Inferior parietal cortex (tissue), 1 donor: Measurements from ENCODE around the gene TRAPPC8.

Source experiments
- DNase-seq: peaks from one replicate; pipeline ENCODE4 v3.0.0-alpha.2; 2016; ENCODE audit errors: extremely low spot score

TRAPPC8 gene

GRCh38 chr18:31795747-31796146 lies 147.2 kb downstream of the TRAPPC8 start:
- DNase-seq, result no peak

- no peak for DNase-seq
Observed at GRCh38 chr18:31793531-31793930, 149.4 kb downstream of the TRAPPC8 start.

- no peak for DNase-seq
Observed at GRCh38 chr18:31792580-31792911, 150.4 kb downstream of the TRAPPC8 start.

- no peak for DNase-seq
Observed at GRCh38 chr18:31791817-31792579, 150.9 kb downstream of the TRAPPC8 start.

DNA sequence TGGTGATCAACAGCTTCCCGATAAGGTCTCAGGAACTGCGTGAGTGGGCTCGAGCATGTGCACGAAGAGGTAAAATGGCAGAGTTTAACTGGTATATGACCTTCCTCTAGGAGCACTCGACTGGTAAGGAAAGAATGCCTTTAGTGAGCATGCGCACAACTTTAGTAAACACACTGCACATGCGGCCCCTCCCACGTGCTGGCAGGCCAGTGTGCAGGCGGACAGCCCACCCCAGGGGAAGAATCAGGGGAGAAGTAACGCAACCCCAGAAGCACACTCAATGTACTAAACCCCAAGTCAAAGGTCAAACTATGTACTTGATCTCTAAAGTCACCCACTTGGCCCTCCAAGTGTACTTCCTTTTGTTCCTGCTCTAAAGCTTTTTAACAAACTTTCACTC lies 153.5 kb downstream of the TRAPPC8 start:
- no peak for DNase-seq

- DNase-seq, result no peak
Observed at GRCh38 chr18:31783059-31783458, 159.9 kb downstream of the TRAPPC8 start.
